ENCODE data around the gene ARHGAP44.

The ARHGAP44 gene

GRCh38 chr17:12756786-12757185 lies 32.5 kb upstream of the ARHGAP44 start:
- no peak for TF ChIP-seq CTCF (IDR thresholded peaks at IDR 0.05; ENCODE audit: low read length, missing control alignments)
- peak; percentile 68 for DNase-seq (ENCODE audit: low read depth)
- no peak overlapping the region for H3K4me3 ChIP-seq (replicated peaks; ENCODE audit: low read depth, low read length)

- no peak for DNase-seq (ENCODE audit: low read depth)
- H3K4me3 ChIP-seq (replicated peaks; ENCODE audit: low read depth, low read length): no peak overlapping the region
- no peak for TF ChIP-seq CTCF (IDR thresholded peaks at IDR 0.05; ENCODE audit: low read length, missing control alignments)
Observed at GRCh38 chr17:12759090-12759489, 30.2 kb upstream of the ARHGAP44 start.

DNA sequence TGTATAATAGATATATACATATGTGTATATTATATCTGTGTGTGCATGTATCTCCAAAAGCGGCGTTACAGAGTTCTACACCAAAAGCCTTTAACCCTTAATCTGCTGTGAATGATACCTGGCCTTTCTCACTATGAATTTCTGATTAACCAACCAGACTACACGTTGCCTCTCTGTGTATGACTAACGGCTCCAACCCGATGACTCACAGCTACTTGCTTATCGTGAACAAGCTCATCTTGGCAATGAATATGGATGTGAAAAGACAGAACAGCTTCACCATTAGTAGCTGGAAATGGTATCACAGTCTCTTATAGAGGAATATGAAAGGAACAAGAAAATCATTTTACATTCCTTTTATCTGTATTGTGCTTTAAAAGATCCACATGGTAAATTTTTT lies 23.8 kb upstream of the ARHGAP44 start:
- peak; percentile 88 for DNase-seq (ENCODE audit: low read depth)
- no peak overlapping the region for H3K4me3 ChIP-seq (replicated peaks; ENCODE audit: low read depth, low read length)
- no peak for TF ChIP-seq CTCF (IDR thresholded peaks at IDR 0.05; ENCODE audit: low read length, missing control alignments)

DNA sequence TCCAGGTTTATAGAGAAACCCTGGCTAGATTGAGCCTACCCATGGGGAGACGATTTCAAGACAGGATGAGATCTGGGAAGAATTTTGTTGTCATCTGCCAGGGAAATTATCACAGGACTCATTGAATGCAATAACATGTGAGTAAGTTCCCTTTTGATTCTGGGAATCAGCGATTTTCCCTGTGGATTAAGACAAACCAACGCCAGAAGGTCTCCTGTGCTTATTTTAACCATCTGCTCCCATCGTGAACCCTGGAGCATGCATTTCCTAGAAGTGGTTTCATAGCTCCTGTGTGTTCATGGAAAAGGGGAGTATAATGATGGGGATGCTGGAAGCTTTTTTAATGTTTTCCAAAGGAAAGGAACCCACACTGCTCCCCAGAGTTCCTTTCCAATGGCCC lies 21.0 kb upstream of the ARHGAP44 start:
- no peak for TF ChIP-seq CTCF (IDR thresholded peaks at IDR 0.05; ENCODE audit: low read length, missing control alignments)
- no peak for DNase-seq (ENCODE audit: low read depth)
- no peak overlapping the region for H3K4me3 ChIP-seq (replicated peaks; ENCODE audit: low read depth, low read length)

GRCh38 chr17:12769981-12770380 lies 19.3 kb upstream of the ARHGAP44 start:
- H3K4me3 ChIP-seq (replicated peaks; ENCODE audit: low read depth, low read length): no peak overlapping the region
- TF ChIP-seq CTCF (IDR thresholded peaks at IDR 0.05; ENCODE audit: low read length, missing control alignments): no peak
- no peak for DNase-seq (ENCODE audit: low read depth)

DNA sequence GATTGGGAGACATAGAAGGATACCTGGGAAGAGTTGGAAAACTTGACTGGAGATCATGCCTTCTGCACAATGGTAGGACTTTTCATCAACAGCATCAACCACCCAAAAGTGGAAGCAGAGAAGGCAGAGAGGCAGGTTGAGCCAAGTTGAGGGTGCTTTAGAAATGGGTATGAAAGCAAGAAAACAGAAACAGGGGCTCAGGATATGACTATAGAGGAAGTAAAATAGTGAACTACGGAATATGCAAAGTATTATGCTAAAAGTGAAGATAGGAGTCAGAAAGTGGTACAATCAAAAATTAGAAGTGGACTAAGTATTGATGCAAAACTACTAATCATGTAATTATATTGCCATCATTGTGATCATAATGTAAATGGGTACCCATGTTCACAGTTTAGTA lies 16.1 kb upstream of the ARHGAP44 start:
- no peak overlapping the region for H3K4me3 ChIP-seq (replicated peaks; ENCODE audit: low read depth, low read length)
- TF ChIP-seq CTCF (IDR thresholded peaks at IDR 0.05; ENCODE audit: low read length, missing control alignments): no peak
- no peak for DNase-seq (ENCODE audit: low read depth)

- peak overlapping the region; percentile 63 for H3K4me3 ChIP-seq (replicated peaks; ENCODE audit: low read depth, low read length)
- DNase-seq (ENCODE audit: low read depth): no peak
- TF ChIP-seq CTCF (IDR thresholded peaks at IDR 0.05; ENCODE audit: low read length, missing control alignments): no peak
Observed at GRCh38 chr17:12789075-12789480, 220 bp upstream of the ARHGAP44 start.

Measured in fibroblast of pulmonary artery (primary cell).